Activated T-helper 17 cell treated with anti-CD3 and anti-CD28 coated beads, Interleukin-2, amount 50 U/mL, for 72 hours (primary cell): Measurements from ENCODE around the gene ZNF821. TPM values are rescaled to one million over a fixed set of nuclear protein-coding genes. Genes with fewer than 3 reads are reported as not detected.

ENCODE experiments used
- ATAC-seq: fragments of 150-1000 bp; cut with Tn5 transposase; replicated peaks from 2 replicates; pipeline ENCODE4 v1.10.0; 2021; ENCODE audit warnings: mild to moderate bottlenecking, moderate library complexity
- H3K27ac Mint-ChIP-seq: one replicate; pipeline ENCODE4 v1.8.0; 2022; ENCODE audit warnings: mixed read lengths
- H3K27me3 Mint-ChIP-seq: one replicate; pipeline ENCODE4 v1.8.0; 2022; ENCODE audit warnings: mixed read lengths
- H3K36me3 Mint-ChIP-seq: one replicate; pipeline ENCODE4 v1.8.0; 2022; ENCODE audit warnings: low read depth, mild to moderate bottlenecking, mixed read lengths
- H3K4me1 Mint-ChIP-seq: one replicate; pipeline ENCODE4 v1.8.0; 2022; ENCODE audit warnings: mixed read lengths
- H3K4me3 Mint-ChIP-seq: one replicate; pipeline ENCODE4 v1.8.0; 2022; ENCODE audit warnings: mild to moderate bottlenecking, mixed read lengths
- H3K9me3 Mint-ChIP-seq: one replicate; pipeline ENCODE4 v1.8.0; 2022; ENCODE audit warnings: mixed read lengths
- total RNA-seq, 2 donors: library from RNA; stranded (reverse); gene quantifications; one replicate each; pipeline ENCODE4 v1.2.3, GENCODE V29; 2022

ZNF821 gene
- 10 to 100 TPM in 1 of 2 donors, 1 to 10 TPM in 1; 6.3 to 12.2 TPM for total RNA-seq

GRCh38 chr16:71883849-71884638 is at the start of gene ZNF821:
Gene ZNF821 (minus strand): TSS chr16:71884182. CDS start chr16:71879946, 4,236 bp downstream.
- peak within 1 kb of the TSS; percentile 95 for H3K4me3 Mint-ChIP-seq
- ATAC-seq = peak; percentile 68
- H3K9me3 Mint-ChIP-seq = no peaks in the 10 kb centered on the region
- peak within 1 kb of the TSS; percentile 94 for H3K27ac Mint-ChIP-seq
- no peaks in the 10 kb centered on the region for H3K27me3 Mint-ChIP-seq
- H3K36me3 Mint-ChIP-seq = peaks cover 22% of the 10 kb centered on the region
- H3K4me1 Mint-ChIP-seq = peaks cover 24% of the 10 kb centered on the region

- peaks cover 72% of the 10 kb centered on the region for H3K36me3 Mint-ChIP-seq
- no peaks in the 10 kb centered on the region for H3K4me1 Mint-ChIP-seq
- H3K9me3 Mint-ChIP-seq = no peaks in the 10 kb centered on the region
- ATAC-seq = no peak
- no peak overlapping the region for H3K4me3 Mint-ChIP-seq
- no peak overlapping the region for H3K27ac Mint-ChIP-seq
- H3K27me3 Mint-ChIP-seq = no peaks in the 10 kb centered on the region
Observed at GRCh38 chr16:71933017-71933416, 49.0 kb upstream of the ZNF821 start.

GRCh38 chr16:71931599-71931998 is 47.6 kb upstream of the ZNF821 start:
- Mint-ChIP-seq H3K27ac (no peak overlapping the region), H3K4me1 (no peaks in the 10 kb centered on the region), H3K4me3 (no peak overlapping the region), H3K36me3 (peaks cover 87% of the 10 kb centered on the region), H3K9me3 (no peaks in the 10 kb centered on the region), H3K27me3 (no peaks in the 10 kb centered on the region)
- ATAC-seq = no peak

- H3K9me3 Mint-ChIP-seq = no peaks in the 10 kb centered on the region
- no peaks in the 10 kb centered on the region for H3K4me1 Mint-ChIP-seq
- no peak for ATAC-seq
- H3K27me3 Mint-ChIP-seq = no peaks in the 10 kb centered on the region
- H3K4me3 Mint-ChIP-seq = no peak overlapping the region
- H3K27ac Mint-ChIP-seq = no peak overlapping the region
- peaks cover 92% of the 10 kb centered on the region for H3K36me3 Mint-ChIP-seq
Observed at GRCh38 chr16:71931001-71931400, 47.0 kb upstream of the ZNF821 start.

DNA sequence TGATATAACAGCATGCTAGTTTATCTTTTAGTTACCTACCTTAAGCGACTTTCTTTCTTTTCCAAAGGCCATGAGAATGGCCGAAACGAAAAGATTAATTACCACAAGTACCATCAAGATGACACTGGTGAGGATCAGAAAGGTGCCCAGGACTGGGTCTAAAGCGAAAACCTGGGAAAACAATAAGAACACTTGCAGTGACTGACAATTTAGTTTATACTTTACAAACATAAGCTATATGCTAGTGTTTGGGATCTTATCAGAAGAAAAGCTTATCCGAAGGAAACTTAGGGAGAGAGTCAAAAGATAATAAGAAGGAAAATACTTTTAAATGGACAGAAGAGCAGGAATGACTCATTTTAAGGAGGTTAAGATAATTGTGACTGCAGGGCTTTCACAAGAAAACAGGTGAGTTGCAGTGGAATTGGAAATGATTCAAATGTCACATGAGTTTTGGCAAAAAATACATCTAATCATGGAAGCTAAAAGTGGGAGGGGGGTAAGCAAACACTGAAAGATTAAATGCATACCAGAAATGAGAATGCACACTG is 46.1 kb upstream of the ZNF821 start:
- Mint-ChIP-seq H3K9me3 (no peaks in the 10 kb centered on the region), H3K4me3 (no peak overlapping the region), H3K27ac (no peak overlapping the region), H3K4me1 (no peaks in the 10 kb centered on the region), H3K36me3 (peaks cover 97% of the 10 kb centered on the region), H3K27me3 (no peaks in the 10 kb centered on the region)
- ATAC-seq = no peak

DNA sequence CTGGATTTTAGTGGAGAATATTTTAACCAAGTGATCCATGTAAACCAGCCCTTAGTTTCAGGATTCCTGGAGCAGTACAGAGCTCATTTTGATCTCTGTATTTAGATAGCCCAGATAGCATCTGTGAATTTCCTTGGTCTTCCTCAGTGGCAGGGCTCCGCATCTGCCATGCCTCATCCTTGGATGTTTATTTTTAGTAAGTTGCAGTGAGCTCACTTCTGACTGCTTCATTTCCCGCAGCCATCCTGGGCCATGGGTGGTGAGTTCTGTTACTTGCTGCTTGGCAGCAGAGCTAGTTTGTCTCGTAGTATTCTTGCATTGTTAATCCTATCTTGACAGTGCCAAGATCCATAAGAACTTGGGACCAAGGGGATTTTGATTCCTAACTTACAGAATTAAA is 45.1 kb upstream of the ZNF821 start:
- H3K4me3 Mint-ChIP-seq = no peak overlapping the region
- no peak for ATAC-seq
- H3K36me3 Mint-ChIP-seq = peaks cover 97% of the 10 kb centered on the region
- H3K9me3 Mint-ChIP-seq = no peaks in the 10 kb centered on the region
- peak overlapping the region; percentile 33 for H3K27ac Mint-ChIP-seq
- H3K27me3 Mint-ChIP-seq = no peaks in the 10 kb centered on the region
- H3K4me1 Mint-ChIP-seq = no peaks in the 10 kb centered on the region

DNA sequence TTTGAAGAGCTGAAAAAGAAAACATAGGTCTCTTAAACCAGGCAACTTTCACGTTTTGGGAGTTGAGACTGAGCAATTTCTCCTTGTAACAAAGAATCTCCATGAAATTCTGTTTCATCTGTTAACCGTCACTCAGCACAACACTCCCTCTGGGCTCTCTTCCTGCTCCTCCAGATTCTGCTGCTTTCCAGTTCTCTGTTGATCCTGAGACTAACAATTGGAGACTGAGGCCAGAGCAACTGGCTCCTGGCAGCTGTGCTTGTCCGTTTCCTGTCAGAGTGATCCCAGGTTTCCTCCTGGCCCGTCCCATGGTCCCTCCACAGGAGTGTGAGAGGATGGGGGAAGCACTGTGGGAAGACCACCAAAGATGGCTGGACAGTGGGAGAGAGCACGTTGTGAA is 43.8 kb upstream of the ZNF821 start:
- H3K9me3 Mint-ChIP-seq = no peaks in the 10 kb centered on the region
- H3K27me3 Mint-ChIP-seq = no peaks in the 10 kb centered on the region
- no peaks in the 10 kb centered on the region for H3K4me1 Mint-ChIP-seq
- peaks cover 97% of the 10 kb centered on the region for H3K36me3 Mint-ChIP-seq
- H3K4me3 Mint-ChIP-seq = no peak overlapping the region
- ATAC-seq = no peak
- peak overlapping the region; percentile 38 for H3K27ac Mint-ChIP-seq

GRCh38 chr16:71927383-71927782 is 43.4 kb upstream of the ZNF821 start:
- Mint-ChIP-seq H3K27ac (peak overlapping the region; percentile 38), H3K4me3 (no peak overlapping the region), H3K9me3 (no peaks in the 10 kb centered on the region), H3K27me3 (no peaks in the 10 kb centered on the region), H3K4me1 (no peaks in the 10 kb centered on the region), H3K36me3 (peaks cover 99% of the 10 kb centered on the region)
- ATAC-seq = no peak

- peaks cover 6% of the 10 kb centered on the region for H3K4me1 Mint-ChIP-seq
- no peak overlapping the region for H3K27ac Mint-ChIP-seq
- H3K4me3 Mint-ChIP-seq = no peak overlapping the region
- no peak for ATAC-seq
- H3K9me3 Mint-ChIP-seq = no peaks in the 10 kb centered on the region
- H3K27me3 Mint-ChIP-seq = no peaks in the 10 kb centered on the region
- peaks cover 99% of the 10 kb centered on the region for H3K36me3 Mint-ChIP-seq
Observed at GRCh38 chr16:71924710-71925109, 40.7 kb upstream of the ZNF821 start.

DNA sequence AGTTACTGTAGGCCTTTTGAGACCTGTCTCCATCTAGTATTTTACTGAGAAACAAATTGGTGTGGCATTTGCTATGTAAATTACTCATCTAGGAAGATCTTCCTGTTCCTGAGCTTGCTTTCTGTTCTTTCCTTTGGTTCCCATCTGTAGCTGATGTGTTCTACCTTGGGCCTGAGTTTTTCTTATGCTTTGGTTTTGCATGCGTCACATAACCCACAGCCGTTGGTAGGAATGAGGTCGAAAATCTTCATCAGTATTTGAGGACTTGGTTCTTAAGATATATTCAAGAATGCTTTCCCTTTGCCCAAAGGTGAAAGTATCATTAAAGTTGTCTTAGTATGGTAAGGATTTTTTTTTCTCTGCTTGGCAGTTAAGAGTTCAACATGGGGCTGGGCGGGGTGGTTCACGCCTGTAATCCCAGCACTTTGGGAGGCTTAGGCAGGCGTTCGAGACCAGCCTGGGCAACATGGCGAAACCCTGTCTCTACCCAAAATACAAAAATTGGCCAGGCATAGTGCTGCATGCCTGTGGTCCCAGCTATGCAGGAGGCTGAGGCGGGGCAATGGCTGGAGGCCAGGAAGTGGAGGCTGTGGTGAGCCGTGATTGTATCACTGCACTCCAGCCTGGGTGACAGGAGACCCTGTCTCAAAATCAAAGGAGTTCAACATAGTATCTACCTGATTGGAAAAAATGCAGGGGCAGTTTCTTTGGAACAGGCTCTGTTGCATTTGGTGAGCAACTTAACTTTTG is 40.1 kb upstream of the ZNF821 start:
- H3K36me3 Mint-ChIP-seq = peaks cover 99% of the 10 kb centered on the region

GRCh38 chr16:71920658-71921057 is 36.7 kb upstream of the ZNF821 start:
- Mint-ChIP-seq H3K27ac (peak overlapping the region; percentile 24), H3K27me3 (no peaks in the 10 kb centered on the region), H3K9me3 (no peaks in the 10 kb centered on the region), H3K4me3 (no peak overlapping the region), H3K4me1 (peaks cover 21% of the 10 kb centered on the region), H3K36me3 (peaks cover 100% of the 10 kb centered on the region)
- no peak for ATAC-seq

More for the DNA sequence above, 40.1 kb upstream of the ZNF821 start:
- no peaks in the 10 kb centered on the region for H3K9me3 Mint-ChIP-seq
- H3K4me3 Mint-ChIP-seq = no peak overlapping the region
- H3K27ac Mint-ChIP-seq = no peak overlapping the region
- H3K27me3 Mint-ChIP-seq = no peaks in the 10 kb centered on the region
- H3K4me1 Mint-ChIP-seq = peaks cover 8% of the 10 kb centered on the region
- no peak for ATAC-seq

GRCh38 chr16:71919035-71919434 is 35.1 kb upstream of the ZNF821 start:
- Mint-ChIP-seq H3K36me3 (peaks cover 100% of the 10 kb centered on the region), H3K27ac (no peak overlapping the region), H3K4me3 (no peak overlapping the region), H3K4me1 (peaks cover 35% of the 10 kb centered on the region), H3K9me3 (no peaks in the 10 kb centered on the region), H3K27me3 (no peaks in the 10 kb centered on the region)
- no peak for ATAC-seq

GRCh38 chr16:71917900-71918299 is 33.9 kb upstream of the ZNF821 start:
- ATAC-seq = no peak
- peaks cover 41% of the 10 kb centered on the region for H3K4me1 Mint-ChIP-seq
- H3K4me3 Mint-ChIP-seq = no peak overlapping the region
- H3K36me3 Mint-ChIP-seq = peaks cover 100% of the 10 kb centered on the region
- H3K27me3 Mint-ChIP-seq = no peaks in the 10 kb centered on the region
- no peaks in the 10 kb centered on the region for H3K9me3 Mint-ChIP-seq
- peak overlapping the region; percentile 20 for H3K27ac Mint-ChIP-seq

DNA sequence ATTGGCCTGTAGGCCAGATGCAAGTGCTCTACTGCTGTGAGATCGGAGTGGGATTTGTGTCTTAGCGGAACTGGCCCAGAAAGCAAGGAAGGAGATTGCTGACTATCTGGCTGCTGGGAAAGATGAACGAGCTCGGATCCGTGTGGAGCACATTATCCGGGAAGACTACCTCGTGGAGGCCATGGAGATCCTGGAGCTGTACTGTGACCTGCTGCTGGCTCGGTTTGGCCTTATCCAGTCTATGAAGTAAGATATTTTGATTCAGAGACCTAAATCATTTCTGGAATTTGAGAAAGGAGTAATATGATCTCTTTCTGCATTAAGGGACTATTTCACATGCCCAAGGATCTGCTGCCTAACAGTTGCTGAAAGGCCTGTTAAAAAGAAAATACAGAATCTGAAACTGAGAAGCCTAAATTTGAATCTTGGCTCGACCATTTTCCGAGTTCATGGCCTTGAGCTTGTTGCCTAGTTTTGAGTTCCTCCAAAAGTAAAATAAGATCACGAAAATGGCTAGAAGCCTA is 32.5 kb upstream of the ZNF821 start:
- peak overlapping the region; percentile 15 for H3K27ac Mint-ChIP-seq
- peaks cover 47% of the 10 kb centered on the region for H3K4me1 Mint-ChIP-seq
- H3K4me3 Mint-ChIP-seq = no peak overlapping the region
- H3K27me3 Mint-ChIP-seq = no peaks in the 10 kb centered on the region
- peaks cover 100% of the 10 kb centered on the region for H3K36me3 Mint-ChIP-seq
- H3K9me3 Mint-ChIP-seq = no peaks in the 10 kb centered on the region
- ATAC-seq = no peak
